C4-2B (cell line): ENCODE data around the gene ZNF366.

Experiments
- ZFX ChIP-seq: fragments of 450-650 bp; IDR thresholded peaks from 2 replicates; pipeline ENCODE4 v1.6.1; 2017
- TF ChIP-seq, protein P1 (sequence below): fragments of 450-650 bp; conservative IDR thresholded peaks from 2 replicates; pipeline ENCODE4 v1.5.1; 2017; ENCODE audit warnings: mild to moderate bottlenecking

- no peak for TF ChIP-seq ZFX
- TF ChIP-seq, protein P1, sequence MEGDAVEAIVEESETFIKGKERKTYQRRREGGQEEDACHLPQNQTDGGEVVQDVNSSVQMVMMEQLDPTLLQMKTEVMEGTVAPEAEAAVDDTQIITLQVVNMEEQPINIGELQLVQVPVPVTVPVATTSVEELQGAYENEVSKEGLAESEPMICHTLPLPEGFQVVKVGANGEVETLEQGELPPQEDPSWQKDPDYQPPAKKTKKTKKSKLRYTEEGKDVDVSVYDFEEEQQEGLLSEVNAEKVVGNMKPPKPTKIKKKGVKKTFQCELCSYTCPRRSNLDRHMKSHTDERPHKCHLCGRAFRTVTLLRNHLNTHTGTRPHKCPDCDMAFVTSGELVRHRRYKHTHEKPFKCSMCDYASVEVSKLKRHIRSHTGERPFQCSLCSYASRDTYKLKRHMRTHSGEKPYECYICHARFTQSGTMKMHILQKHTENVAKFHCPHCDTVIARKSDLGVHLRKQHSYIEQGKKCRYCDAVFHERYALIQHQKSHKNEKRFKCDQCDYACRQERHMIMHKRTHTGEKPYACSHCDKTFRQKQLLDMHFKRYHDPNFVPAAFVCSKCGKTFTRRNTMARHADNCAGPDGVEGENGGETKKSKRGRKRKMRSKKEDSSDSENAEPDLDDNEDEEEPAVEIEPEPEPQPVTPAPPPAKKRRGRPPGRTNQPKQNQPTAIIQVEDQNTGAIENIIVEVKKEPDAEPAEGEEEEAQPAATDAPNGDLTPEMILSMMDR, result no peak
Observed at GRCh38 chr5:72511774-72512592, 4.8 kb upstream of the ZNF366 start.
